Measurements from ENCODE around the gene ELP5.
A peak's percentile ranks its signal among the peaks of the same experiment; 100 is the strongest.

The ELP5 gene

GRCh38 chr17:7239091-7240027 is 12.7 kb upstream of the ELP5 start, which contains the start of gene PHF23:
Gene PHF23, minus strand, starts transcription at chr17:7239457. Its CDS starts 178 bp downstream, at chr17:7239279.
- H3K79me2 ChIP-seq (ENCODE audit: insufficient read depth, low read length), result peaks cover 71% of the 10 kb centered on the region
- ATAC-seq (ENCODE audit: insufficient read depth, low read depth) (peak; percentile 73), DNase-seq (peak; percentile 100)
- H3K9ac ChIP-seq (ENCODE audit: low read depth, low read length), result peak within 1 kb of the TSS; percentile 88
- H3K4me2 ChIP-seq (ENCODE audit: insufficient read depth, low read length), result peak within 1 kb of the TSS; percentile 99
- no peak for TF ChIP-seq CTCF (IDR thresholded peaks at IDR 0.05; ENCODE audit: borderline replicate concordance, extremely low read depth, low read length, poor library complexity, severe bottlenecking)
- no peak for TF ChIP-seq EZH2 (IDR thresholded peaks at IDR 0.05; ENCODE audit: borderline replicate concordance, low read depth, low read length, severe bottlenecking)
- no peaks in the 10 kb centered on the region for H3K9me3 ChIP-seq (ENCODE audit: insufficient read depth, low read length, severe bottlenecking)
- no peaks in the 10 kb centered on the region for H3K27me3 ChIP-seq (ENCODE audit: insufficient read depth, low read length, poor library complexity)
- peaks cover 67% of the 10 kb centered on the region for H3K4me1 ChIP-seq (ENCODE audit: insufficient read depth, low read length)
- H2AFZ ChIP-seq (ENCODE audit: low read depth, low read length), result peak within 1 kb of the TSS; percentile 56
- peak within 1 kb of the TSS; percentile 73 to 87 for H3K4me3 ChIP-seq (ENCODE audit: low read depth in 1 of 2, low read length in 2 of 2)
- peak within 1 kb of the TSS; percentile 92 for H3K27ac ChIP-seq (ENCODE audit: low read length)
- peaks cover 53% of the 10 kb centered on the region for H3K36me3 ChIP-seq (ENCODE audit: insufficient read depth, low read length)
- H4K20me1 ChIP-seq (ENCODE audit: insufficient read depth, low read length), result peaks cover 25% of the 10 kb centered on the region

GRCh38 chr17:7240375-7240774 is 11.6 kb upstream of the ELP5 start:
- H3K9me3 ChIP-seq (ENCODE audit: insufficient read depth, low read length, severe bottlenecking), result no peaks in the 10 kb centered on the region
- no peak overlapping the region for H2AFZ ChIP-seq (ENCODE audit: low read depth, low read length)
- ATAC-seq (ENCODE audit: insufficient read depth, low read depth) (no peak), DNase-seq (no peak)
- peaks cover 62% of the 10 kb centered on the region for H3K79me2 ChIP-seq (ENCODE audit: insufficient read depth, low read length)
- peaks cover 57% of the 10 kb centered on the region for H3K4me1 ChIP-seq (ENCODE audit: insufficient read depth, low read length)
- H3K27me3 ChIP-seq (ENCODE audit: insufficient read depth, low read length, poor library complexity), result no peaks in the 10 kb centered on the region
- H3K36me3 ChIP-seq (ENCODE audit: insufficient read depth, low read length), result peaks cover 52% of the 10 kb centered on the region
- peak overlapping the region; percentile 72 for H3K4me2 ChIP-seq (ENCODE audit: insufficient read depth, low read length)
- peak overlapping the region; percentile 66; the same call in 1 of the 2 replicates for H3K27ac ChIP-seq (ENCODE audit: low read length)
- TF ChIP-seq EZH2 (IDR thresholded peaks at IDR 0.05; ENCODE audit: borderline replicate concordance, low read depth, low read length, severe bottlenecking), result no peak
- no peak for TF ChIP-seq CTCF (IDR thresholded peaks at IDR 0.05; ENCODE audit: borderline replicate concordance, extremely low read depth, low read length, poor library complexity, severe bottlenecking)
- H4K20me1 ChIP-seq (ENCODE audit: insufficient read depth, low read length), result peaks cover 23% of the 10 kb centered on the region
- H3K9ac ChIP-seq (ENCODE audit: low read depth, low read length), result peak overlapping the region; percentile 66; the same call in 1 of the 2 replicates
- peak overlapping the region in 1 of 2 experiments; percentile 87; a peak in 2 of 4 replicates for H3K4me3 ChIP-seq (ENCODE audit: low read depth in 1 of 2, low read length in 2 of 2)

- no peaks in the 10 kb centered on the region for H3K9me3 ChIP-seq (ENCODE audit: insufficient read depth, low read length, severe bottlenecking)
- no peak for TF ChIP-seq EZH2 (IDR thresholded peaks at IDR 0.05; ENCODE audit: borderline replicate concordance, low read depth, low read length, severe bottlenecking)
- no peak for TF ChIP-seq CTCF (IDR thresholded peaks at IDR 0.05; ENCODE audit: borderline replicate concordance, extremely low read depth, low read length, poor library complexity, severe bottlenecking)
- H3K4me2 ChIP-seq (ENCODE audit: insufficient read depth, low read length), result peak overlapping the region; percentile 72
- peaks cover 20% of the 10 kb centered on the region for H4K20me1 ChIP-seq (ENCODE audit: insufficient read depth, low read length)
- peak overlapping the region; percentile 68 to 87 for H3K4me3 ChIP-seq (ENCODE audit: low read depth in 1 of 2, low read length in 2 of 2)
- ATAC-seq (ENCODE audit: insufficient read depth, low read depth), result no peak
- no peaks in the 10 kb centered on the region for H3K27me3 ChIP-seq (ENCODE audit: insufficient read depth, low read length, poor library complexity)
- H3K4me1 ChIP-seq (ENCODE audit: insufficient read depth, low read length), result peaks cover 49% of the 10 kb centered on the region
- peaks cover 60% of the 10 kb centered on the region for H3K79me2 ChIP-seq (ENCODE audit: insufficient read depth, low read length)
- peak overlapping the region; percentile 75 for H2AFZ ChIP-seq (ENCODE audit: low read depth, low read length)
- peak overlapping the region; percentile 94 for H3K27ac ChIP-seq (ENCODE audit: low read length)
- H3K9ac ChIP-seq (ENCODE audit: low read depth, low read length), result peak overlapping the region; percentile 66
- peaks cover 49% of the 10 kb centered on the region for H3K36me3 ChIP-seq (ENCODE audit: insufficient read depth, low read length)
- no peak for DNase-seq
Observed at GRCh38 chr17:7241090-7241733, 10.8 kb upstream of the ELP5 start.

Measured in DND-41 (cell line).